Naive B cell (primary cell): ENCODE results near the gene UNC119. TPM values are rescaled to one million over a fixed set of nuclear protein-coding genes. Genes with fewer than 3 reads are reported as not detected.
"Not testable (repeated sequence)": the region's sequence is repeated elsewhere in the genome, so short reads cannot be mapped to it uniquely, and the experiment has no call there.

ENCODE experiments used
- ATAC-seq, 2 donors: fragments of 150-1000 bp; cut with Tn5 transposase; 2 replicates each; pipeline ENCODE4 v1.10.0; 2021; ENCODE audit warnings: low read depth in 2 of 2, mild to moderate bottlenecking in 2 of 2, moderate library complexity in 2 of 2
- DNase-seq: peaks from one replicate; pipeline ENCODE4 v3.0.0; 2022
- H3K27ac Mint-ChIP-seq, 6 donors: one replicate each; pipeline ENCODE4 v1.8.0; 2020 to 2022; ENCODE audit warnings: mild to moderate bottlenecking in 6 of 6, mixed read lengths in 6 of 6, moderate library complexity in 5 of 6, inconsistent platforms in 2 of 6
- H3K27me3 Mint-ChIP-seq, 3 donors: one replicate each; pipeline ENCODE4 v1.8.0; 2021 to 2022; ENCODE audit warnings: mixed read lengths in 3 of 3, mild to moderate bottlenecking in 1 of 3
- H3K36me3 Mint-ChIP-seq, 2 donors: one replicate each; pipeline ENCODE4 v1.8.0; 2020 to 2022; ENCODE audit warnings: mixed read lengths in 2 of 2, inconsistent platforms in 1 of 2, mild to moderate bottlenecking in 1 of 2
- H3K4me1 Mint-ChIP-seq, 3 donors: one replicate each; pipeline ENCODE4 v1.8.0; 2020 to 2022; ENCODE audit warnings: mixed read lengths in 3 of 3, inconsistent platforms in 1 of 3, mild to moderate bottlenecking in 1 of 3, moderate library complexity in 1 of 3
- H3K4me3 Mint-ChIP-seq, 8 donors: one replicate each; pipeline ENCODE4 v1.8.0; 2020 to 2022; ENCODE audit warnings: mild to moderate bottlenecking in 8 of 8, mixed read lengths in 8 of 8, moderate library complexity in 8 of 8, inconsistent platforms in 2 of 8
- H3K9me3 Mint-ChIP-seq, 7 donors: one replicate each; pipeline ENCODE4 v1.8.0; 2020 to 2022; ENCODE audit warnings: mixed read lengths in 7 of 7, mild to moderate bottlenecking in 5 of 7, inconsistent platforms in 2 of 7, moderate library complexity in 1 of 7
- polyA plus RNA-seq, 6 donors: library from polyadenylated mRNA; unstranded; fragments of 300-500 nt; fragmentation: Illumina TruSeq; gene quantifications; one replicate each; pipeline ENCODE4 v1.2.3, GENCODE V29; 2021; ENCODE audit warnings: low read depth in 6 of 6

The UNC119 gene
- polyA plus RNA-seq, 6 donors from 2014 or later, result 69.7 to 93.0 (median 75.3) TPM

- not testable (repeated sequence) for H3K9me3 Mint-ChIP-seq, H3K36me3 Mint-ChIP-seq, H3K4me3 Mint-ChIP-seq, H3K27me3 Mint-ChIP-seq, ATAC-seq, DNase-seq, H3K27ac Mint-ChIP-seq
- peaks cover 6 to 15% (median 8%) of the 10 kb centered on the region in 3 donors for H3K4me1 Mint-ChIP-seq
These were observed 30.1 kb downstream of the UNC119 start for GRCh38 chr17:28522281-28522680.

DNA sequence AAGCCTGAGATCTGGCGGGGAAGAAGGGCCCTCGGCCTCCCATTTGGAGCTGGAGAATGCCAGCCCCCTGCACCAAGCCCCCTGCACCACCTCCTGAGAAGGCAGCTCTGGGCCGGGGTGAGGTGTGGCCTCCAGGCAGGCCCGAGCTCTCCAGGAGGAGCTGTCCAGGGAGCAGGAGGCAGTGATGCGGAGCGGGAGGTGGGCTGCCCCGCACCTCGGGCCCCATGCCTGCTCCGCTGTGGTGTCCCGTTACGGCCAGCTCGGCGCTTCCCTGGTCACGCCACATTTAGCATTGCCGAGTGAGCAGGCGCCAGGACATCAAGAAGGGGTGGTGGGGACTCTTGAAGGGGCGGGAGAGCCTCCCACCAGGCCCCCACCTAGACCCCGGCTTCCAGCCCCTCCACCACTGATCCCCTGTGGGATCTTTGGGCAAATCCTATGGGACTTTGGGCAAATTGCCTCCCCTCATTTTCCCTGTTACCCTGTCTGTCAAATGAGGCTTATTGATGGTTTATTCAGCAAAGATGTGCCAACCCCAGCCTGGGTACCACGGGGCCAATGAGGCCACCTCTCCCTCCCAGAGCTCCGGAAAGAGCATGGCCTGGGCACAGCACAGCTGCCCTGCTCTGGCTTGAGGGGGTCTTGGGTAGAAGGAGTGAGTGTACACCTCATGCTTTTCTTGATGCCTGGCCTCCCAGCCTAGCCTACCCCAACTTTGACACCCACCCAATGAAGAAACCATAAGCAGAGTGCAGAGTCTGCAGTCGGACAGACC lies 30.9 kb downstream of the UNC119 start:
- no peak for ATAC-seq
- no peak for DNase-seq
- no peak overlapping the region for H3K27ac Mint-ChIP-seq
- H3K9me3 Mint-ChIP-seq, result no peaks in the 10 kb centered on the region
- H3K36me3 Mint-ChIP-seq, result no peaks in the 10 kb centered on the region
- no peak overlapping the region for H3K4me3 Mint-ChIP-seq
- H3K4me1 Mint-ChIP-seq, result peaks cover 6 to 13% (median 8%) of the 10 kb centered on the region in 3 donors
- H3K27me3 Mint-ChIP-seq, result peaks cover 0 to 4% (median 0%) of the 10 kb centered on the region in 3 donors

- DNase-seq (no peak), ATAC-seq (no peak)
- no peak overlapping the region for H3K4me3 Mint-ChIP-seq
- peaks cover 6 to 13% (median 8%) of the 10 kb centered on the region in 3 donors for H3K4me1 Mint-ChIP-seq
- peaks cover 0 to 4% (median 0%) of the 10 kb centered on the region in 3 donors for H3K27me3 Mint-ChIP-seq
- no peaks in the 10 kb centered on the region for H3K9me3 Mint-ChIP-seq
- H3K36me3 Mint-ChIP-seq, result no peaks in the 10 kb centered on the region
- H3K27ac Mint-ChIP-seq, result no peak overlapping the region
These were observed 31.7 kb downstream of the UNC119 start for GRCh38 chr17:28520687-28521086.

- peak overlapping the region in 2 of 6 donors; percentile 49 to 70 for H3K27ac Mint-ChIP-seq
- H3K27me3 Mint-ChIP-seq, result peaks cover 0 to 4% (median 0%) of the 10 kb centered on the region in 3 donors
- DNase-seq (no peak), ATAC-seq (no peak)
- H3K36me3 Mint-ChIP-seq, result no peaks in the 10 kb centered on the region
- no peaks in the 10 kb centered on the region for H3K9me3 Mint-ChIP-seq
- H3K4me3 Mint-ChIP-seq, result no peak overlapping the region
- peaks cover 6 to 13% (median 8%) of the 10 kb centered on the region in 3 donors for H3K4me1 Mint-ChIP-seq
These were observed 33.2 kb downstream of the UNC119 start for GRCh38 chr17:28519236-28519635.

- Mint-ChIP-seq H3K27ac (peak overlapping the region in 2 of 6 donors; percentile 49 to 70), H3K36me3 (no peaks in the 10 kb centered on the region), H3K4me1 (peaks cover 6 to 13% (median 8%) of the 10 kb centered on the region in 3 donors), H3K4me3 (no peak overlapping the region), H3K9me3 (no peaks in the 10 kb centered on the region), H3K27me3 (peaks cover 1 to 5% (median 4%) of the 10 kb centered on the region in 3 donors)
- DNase-seq, result no peak
- ATAC-seq, result no peak
These were observed 33.8 kb downstream of the UNC119 start for GRCh38 chr17:28518578-28518977.

- Mint-ChIP-seq H3K9me3 (no peaks in the 10 kb centered on the region), H3K4me3 (no peak overlapping the region), H3K36me3 (no peaks in the 10 kb centered on the region), H3K27me3 (peaks cover 4 to 8% (median 6%) of the 10 kb centered on the region in 3 donors), H3K4me1 (peaks cover 6 to 13% (median 8%) of the 10 kb centered on the region in 3 donors), H3K27ac (peak overlapping the region in 1 of 6 donors; percentile 29)
- DNase-seq, result peak; percentile 17
- ATAC-seq, result peak; percentile 76 to 96
These were observed 34.3 kb downstream of the UNC119 start for GRCh38 chr17:28518132-28518531.

- ATAC-seq (no peak), DNase-seq (no peak)
- H3K9me3 Mint-ChIP-seq, result no peaks in the 10 kb centered on the region
- H3K36me3 Mint-ChIP-seq, result no peaks in the 10 kb centered on the region
- no peak overlapping the region for H3K27ac Mint-ChIP-seq
- H3K4me1 Mint-ChIP-seq, result peaks cover 6 to 12% (median 8%) of the 10 kb centered on the region in 3 donors
- H3K27me3 Mint-ChIP-seq, result peaks cover 4 to 25% (median 12%) of the 10 kb centered on the region in 3 donors
- H3K4me3 Mint-ChIP-seq, result no peak overlapping the region
These were observed 36.9 kb downstream of the UNC119 start for GRCh38 chr17:28515518-28515917.

DNA sequence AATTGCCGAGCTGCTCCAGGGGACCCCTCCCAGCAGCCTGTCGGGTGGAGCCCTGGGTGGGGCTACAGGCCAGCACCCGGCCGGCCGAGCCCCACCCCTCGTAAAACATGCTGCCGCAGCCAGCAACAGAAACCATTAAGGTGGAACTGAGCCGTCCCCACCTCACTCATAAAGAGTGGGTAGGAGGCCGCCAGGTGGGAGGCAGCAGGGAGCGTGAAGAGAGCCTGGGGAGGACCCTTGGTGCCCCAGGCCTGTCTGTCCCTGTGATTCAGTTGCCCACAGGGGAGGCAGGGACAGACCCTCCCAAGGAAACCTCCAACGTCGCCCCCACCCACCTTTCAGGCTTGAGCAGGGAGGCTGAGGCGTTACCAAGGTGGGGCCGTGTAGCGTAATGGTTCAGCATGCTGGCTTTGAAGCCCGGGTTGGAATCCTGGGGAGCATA lies 37.8 kb downstream of the UNC119 start:
- no peak for ATAC-seq
- peaks cover 10 to 34% (median 21%) of the 10 kb centered on the region in 3 donors for H3K27me3 Mint-ChIP-seq
- no peaks in the 10 kb centered on the region for H3K9me3 Mint-ChIP-seq
- DNase-seq, result no peak
- no peaks in the 10 kb centered on the region for H3K36me3 Mint-ChIP-seq
- no peak overlapping the region for H3K4me3 Mint-ChIP-seq
- peaks cover 6 to 9% (median 8%) of the 10 kb centered on the region in 3 donors for H3K4me1 Mint-ChIP-seq
- no peak overlapping the region for H3K27ac Mint-ChIP-seq

- Mint-ChIP-seq H3K27ac (peak overlapping the region in 1 of 6 donors; percentile 88), H3K36me3 (no peaks in the 10 kb centered on the region), H3K4me3 (peak overlapping the region in 1 of 8 donors; percentile 76), H3K4me1 (peaks cover 5 to 7% (median 6%) of the 10 kb centered on the region in 3 donors), H3K27me3 (peaks cover 14 to 45% (median 32%) of the 10 kb centered on the region in 3 donors), H3K9me3 (no peaks in the 10 kb centered on the region)
- no peak for ATAC-seq
- DNase-seq, result no peak
These were observed 38.9 kb downstream of the UNC119 start for GRCh38 chr17:28513476-28513875.

DNA sequence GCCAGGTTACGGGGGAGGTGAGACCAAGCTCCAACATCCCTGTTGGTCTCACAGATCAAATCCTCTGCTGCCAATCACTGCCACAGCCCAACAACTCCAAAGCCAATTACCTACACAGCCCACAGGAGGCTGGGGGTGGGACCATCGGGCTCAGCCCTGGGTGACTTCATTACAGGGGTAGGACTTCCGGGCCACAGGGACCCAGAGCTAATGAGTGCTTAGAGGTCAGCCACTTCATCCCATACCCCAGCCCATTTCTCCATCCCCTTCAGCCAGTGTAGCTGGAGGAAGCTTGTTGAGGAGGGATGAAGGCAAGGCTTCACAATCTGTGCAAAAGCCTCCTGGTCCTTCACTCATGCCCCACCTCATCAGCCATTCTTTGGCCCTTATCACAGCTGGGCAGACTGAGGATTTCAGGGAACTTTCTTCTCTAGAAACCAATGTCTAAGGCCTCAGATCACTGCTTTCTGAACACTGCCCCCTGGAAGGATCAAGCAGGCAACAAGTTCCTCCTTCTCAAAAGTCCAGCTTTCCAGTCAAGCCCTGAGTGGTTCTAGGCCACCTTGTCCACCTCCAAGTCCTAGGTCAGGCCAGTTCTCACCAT lies 40.5 kb downstream of the UNC119 start:
- peak overlapping the region in 2 of 6 donors; percentile 41 to 42 for H3K27ac Mint-ChIP-seq
- ATAC-seq (no peak), DNase-seq (no peak)
- H3K4me1 Mint-ChIP-seq, result peaks cover 0 to 3% (median 0%) of the 10 kb centered on the region in 3 donors
- peaks cover 15 to 55% (median 38%) of the 10 kb centered on the region in 3 donors for H3K27me3 Mint-ChIP-seq
- H3K4me3 Mint-ChIP-seq, result no peak overlapping the region
- H3K36me3 Mint-ChIP-seq, result no peaks in the 10 kb centered on the region
- no peaks in the 10 kb centered on the region for H3K9me3 Mint-ChIP-seq

GRCh38 chr17:28509789-28510188 lies 42.6 kb downstream of the UNC119 start:
- Mint-ChIP-seq H3K27me3 (peaks cover 15 to 75% (median 56%) of the 10 kb centered on the region in 3 donors), H3K4me3 (no peak overlapping the region), H3K4me1 (peaks cover 0 to 3% (median 0%) of the 10 kb centered on the region in 3 donors), H3K27ac (peak overlapping the region in 2 of 6 donors; percentile 43 to 48), H3K36me3 (no peaks in the 10 kb centered on the region), H3K9me3 (no peaks in the 10 kb centered on the region)
- DNase-seq (no peak), ATAC-seq (no peak)

DNA sequence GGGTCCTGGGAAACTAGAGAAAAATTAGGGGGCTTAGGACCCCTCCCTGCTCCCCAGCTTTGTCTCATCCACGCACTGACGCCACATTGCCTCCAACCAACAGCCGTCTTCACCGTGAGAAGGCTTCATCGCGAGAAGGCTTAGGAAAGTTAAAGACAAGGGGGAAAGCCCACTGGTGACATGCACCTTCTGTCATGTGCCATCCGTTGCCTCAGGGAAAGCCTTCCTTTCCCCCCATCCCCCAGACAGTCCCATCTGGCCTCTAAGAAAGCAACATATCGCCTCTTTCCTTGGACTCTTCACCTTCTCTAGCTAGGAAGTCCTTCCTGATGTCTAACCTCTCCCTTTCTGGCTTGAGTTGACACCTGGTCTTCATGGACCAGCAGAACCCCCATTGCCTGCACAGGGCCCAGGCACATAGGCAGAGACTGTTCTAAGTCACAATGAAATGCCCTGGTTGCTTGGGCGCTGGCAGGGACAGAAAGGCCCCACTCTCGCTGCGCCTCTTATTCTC lies 44.2 kb downstream of the UNC119 start:
- no peak overlapping the region for H3K27ac Mint-ChIP-seq
- H3K4me1 Mint-ChIP-seq, result peaks cover 0 to 3% (median 0%) of the 10 kb centered on the region in 3 donors
- no peaks in the 10 kb centered on the region for H3K9me3 Mint-ChIP-seq
- ATAC-seq (no peak), DNase-seq (no peak)
- H3K27me3 Mint-ChIP-seq, result peaks cover 15 to 69% (median 54%) of the 10 kb centered on the region in 3 donors
- H3K4me3 Mint-ChIP-seq, result no peak overlapping the region
- no peaks in the 10 kb centered on the region for H3K36me3 Mint-ChIP-seq

DNA sequence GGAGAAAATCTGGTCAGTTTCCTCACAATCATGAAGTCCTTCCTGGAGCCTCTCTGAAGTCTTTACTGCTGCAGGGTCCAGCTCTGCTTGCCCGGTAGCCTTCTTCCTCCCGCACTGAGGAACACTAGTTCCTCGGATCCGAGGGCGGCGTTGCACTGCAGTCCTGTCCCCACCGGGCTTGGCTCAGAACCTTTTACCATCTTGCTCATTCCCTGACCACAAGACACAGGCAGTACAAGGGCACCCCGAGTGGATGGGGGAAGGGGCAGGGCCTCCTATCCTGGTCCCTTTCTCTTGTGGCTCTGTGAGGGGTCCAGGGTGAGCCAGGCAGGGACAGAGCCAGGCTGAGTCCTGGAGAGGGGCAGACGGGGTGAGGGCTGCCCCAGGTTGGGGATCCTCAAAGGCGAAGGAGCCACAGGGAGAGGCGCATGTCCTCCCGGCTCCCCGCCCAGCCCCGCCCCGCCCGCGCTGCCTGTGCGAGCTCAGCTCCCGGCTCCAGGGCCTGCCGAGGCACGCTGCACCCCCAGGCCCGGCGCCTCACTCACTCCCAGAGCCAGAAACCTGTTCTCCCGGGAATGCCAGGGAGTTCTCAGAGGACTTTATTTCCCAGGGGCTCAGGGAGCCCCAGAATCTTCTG lies 44.7 kb downstream of the UNC119 start:
- Mint-ChIP-seq H3K36me3 (no peaks in the 10 kb centered on the region), H3K9me3 (no peaks in the 10 kb centered on the region), H3K4me3 (no peak overlapping the region), H3K4me1 (peaks cover 0 to 3% (median 0%) of the 10 kb centered on the region in 3 donors), H3K27ac (no peak overlapping the region), H3K27me3 (peaks cover 15 to 69% (median 50%) of the 10 kb centered on the region in 3 donors)
- DNase-seq (no peak), ATAC-seq (no peak)
